ENCODE data around the gene NAB1. TPM values are rescaled to one million over a fixed set of nuclear protein-coding genes. Genes with fewer than 3 reads are reported as not detected.
"Not testable (repeated sequence)": the region's sequence is repeated elsewhere in the genome, so short reads cannot be mapped to it uniquely, and the experiment has no call there.

The NAB1 gene
- total RNA-seq: 76.7 TPM
- polyA plus RNA-seq (ENCODE audit: insufficient read depth in 1 of 8, insufficient read length in 8 of 8, low replicate concordance in 1 of 8): 10 to 100 TPM; 44.0 to 63.7 (median 55.8) TPM
- long read RNA-seq, donor 1, partial matches to known transcripts: 0 of 3 reads
- long read RNA-seq, donor 1, other reads (novel, unspliced or antisense): 0 of 3 reads
- long read RNA-seq, donor 2, partial matches to known transcripts: 0 of 1 reads
- long read RNA-seq, donor 2, other reads (novel, unspliced or antisense): 0 of 1 reads
- long read RNA-seq, donor 3, partial matches to known transcripts: 0 of 2 reads
- long read RNA-seq, donor 3, other reads (novel, unspliced or antisense): 0 of 2 reads
- long read RNA-seq, donor 4, partial matches to known transcripts: 0 of 2 reads
- long read RNA-seq, donor 4, other reads (novel, unspliced or antisense): 0 of 2 reads
- long read RNA-seq, donor 5, full-length matches to known transcripts: 8 of 13 reads
- long read RNA-seq, donor 5, partial matches to known transcripts: 5 of 13 reads
- long read RNA-seq, donor 5, other reads (novel, unspliced or antisense): 0 of 13 reads
- long read RNA-seq, donor 6, partial matches to known transcripts: 0 of 1 reads
- long read RNA-seq, donor 6, other reads (novel, unspliced or antisense): 0 of 1 reads
- long read RNA-seq, donor 7, partial matches to known transcripts: 0 of 1 reads
- long read RNA-seq, donor 7, other reads (novel, unspliced or antisense): 0 of 1 reads
- long read RNA-seq, donor 8, partial matches to known transcripts: 0 of 3 reads
- long read RNA-seq, donor 8, other reads (novel, unspliced or antisense): 0 of 3 reads
- long read RNA-seq, donor 9, partial matches to known transcripts: 7 of 11 reads
- long read RNA-seq, donor 9, other reads (novel, unspliced or antisense): 0 of 11 reads
- long read RNA-seq, donor 10, transcript NAB1-202 (8 exons, 2,360 nt): major isoform, 5 of 12 reads
- long read RNA-seq, donor 10, partial matches to known transcripts: 5 of 12 reads
- long read RNA-seq, donor 10, other reads (novel, unspliced or antisense): 0 of 12 reads
- long read RNA-seq, donor 11, partial matches to known transcripts: 5 of 7 reads
- long read RNA-seq, donor 11, other reads (novel, unspliced or antisense): 0 of 7 reads

DNA sequence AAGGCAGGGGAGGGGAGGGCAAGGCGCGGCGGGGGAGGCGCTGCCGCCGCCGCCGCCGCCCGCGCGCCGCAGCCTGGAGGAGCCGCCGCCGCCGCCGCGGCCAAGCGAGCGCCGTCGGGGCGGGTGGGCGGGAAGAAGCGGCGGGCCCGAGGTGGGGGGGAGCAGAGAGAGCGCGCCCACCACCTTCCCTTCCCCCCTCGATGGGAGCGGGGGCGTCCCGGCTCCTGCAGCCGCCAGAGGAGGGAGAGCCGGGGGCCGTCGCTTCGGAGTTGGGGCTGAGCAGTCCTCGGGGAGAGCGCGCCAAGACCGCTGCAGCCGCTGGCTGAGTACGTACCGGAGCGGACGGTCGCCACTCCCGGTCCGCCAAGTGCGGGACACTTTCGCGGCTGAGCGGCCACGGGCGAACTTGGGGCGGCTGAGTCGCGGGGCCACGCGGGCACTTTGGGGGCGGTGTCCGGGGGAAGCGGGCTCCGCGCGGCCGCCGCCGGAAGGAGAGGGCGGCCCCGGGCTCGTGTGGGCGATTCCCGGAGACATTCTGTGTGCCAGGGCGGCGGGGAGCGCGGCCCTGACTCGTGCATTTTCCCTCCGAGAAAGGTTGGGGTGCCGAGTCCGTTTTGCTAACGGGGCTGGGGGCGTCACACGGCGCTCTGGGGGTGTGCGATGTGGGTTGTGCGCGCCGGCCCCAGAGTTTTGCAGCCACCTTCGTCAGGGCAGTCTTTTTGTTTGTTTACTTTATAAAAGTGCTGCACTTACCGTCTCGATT lies at the start of gene NAB1:
NAB1 (plus strand) TSS at position 49 of the 763 bp plus-strand sequence. CDS start 10,094 bp downstream, outside the sequence.
- H3K36me3 ChIP-seq (ENCODE audit: control insufficient read depth, insufficient read depth, low read length): peaks cover 2% of the 10 kb centered on the region
- peaks cover 14% of the 10 kb centered on the region for H3K4me1 ChIP-seq (ENCODE audit: control insufficient read depth, insufficient read depth, low read length)
- WGBS (ENCODE audit: insufficient coverage): under 1% methylated on average over 63 of the region's 95 CpGs
- peak; percentile 81 for DNase-seq
- H3K27ac ChIP-seq (ENCODE audit: low read length): peak within 1 kb of the TSS; percentile 94
- peak within 1 kb of the TSS; percentile 88 for H3K4me3 ChIP-seq (ENCODE audit: low read length)
- H3K9me3 ChIP-seq (replicated peaks; ENCODE audit: control insufficient read depth, low read depth, low read length): no peaks in the 10 kb centered on the region
- no peaks in the 10 kb centered on the region for H3K27me3 ChIP-seq (ENCODE audit: control insufficient read depth, insufficient read depth, low read length)

GRCh38 chr2:190599546-190600220 lies 49.2 kb upstream of the NAB1 start:
- WGBS (ENCODE audit: insufficient coverage): 70% methylated on average over 7 of the region's 8 CpGs
- peaks cover 3% of the 10 kb centered on the region for H3K4me1 ChIP-seq (ENCODE audit: control insufficient read depth, insufficient read depth, low read length)
- H3K27ac ChIP-seq (ENCODE audit: low read length): no peak overlapping the region
- no peak for DNase-seq
- H3K4me3 ChIP-seq (ENCODE audit: low read length): no peak overlapping the region
- H3K9me3 ChIP-seq (replicated peaks; ENCODE audit: control insufficient read depth, low read depth, low read length): no peaks in the 10 kb centered on the region
- no peaks in the 10 kb centered on the region for H3K36me3 ChIP-seq (ENCODE audit: control insufficient read depth, insufficient read depth, low read length)
- no peaks in the 10 kb centered on the region for H3K27me3 ChIP-seq (ENCODE audit: control insufficient read depth, insufficient read depth, low read length)

DNA sequence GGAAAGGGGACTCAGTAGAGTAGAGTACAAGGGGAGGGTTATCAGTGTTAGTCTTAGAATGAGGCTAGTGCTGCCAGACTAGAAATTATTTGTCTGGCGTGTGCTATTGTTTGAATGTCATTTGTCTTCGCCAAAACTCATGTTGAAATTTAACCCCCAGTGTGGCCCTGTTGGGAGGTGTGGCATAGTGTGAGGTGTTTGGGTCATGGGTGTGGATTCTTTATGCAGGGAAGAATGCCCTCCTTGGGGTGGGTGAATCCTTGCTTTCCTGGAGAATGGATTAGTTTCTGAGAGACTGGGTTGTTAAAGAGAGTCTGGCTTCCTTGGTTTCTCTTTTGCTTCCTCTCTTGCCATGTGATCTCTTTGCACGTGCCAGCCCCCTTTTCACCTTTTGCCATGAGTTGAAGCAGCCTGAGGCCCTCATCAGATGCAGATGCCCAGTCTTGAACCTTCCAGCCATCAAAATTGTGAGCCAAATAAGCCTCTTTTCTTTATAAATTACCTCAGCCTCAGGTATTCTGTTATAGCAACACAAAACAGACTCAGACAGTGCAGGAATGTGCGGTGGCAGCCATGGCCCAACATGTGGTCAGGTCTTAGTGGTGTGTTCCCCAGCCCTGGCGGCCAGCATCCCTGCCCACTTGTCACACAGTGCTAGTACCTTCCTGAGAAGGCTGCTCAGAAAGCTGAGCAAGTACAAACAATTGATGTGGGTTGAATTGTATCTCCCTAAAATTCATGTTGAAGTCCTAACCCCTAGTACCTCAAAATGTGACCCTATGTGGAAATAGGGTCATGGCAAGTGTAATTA lies 48.4 kb upstream of the NAB1 start:
- Histone ChIP-seq H3K27me3 (ENCODE audit: control insufficient read depth, insufficient read depth, low read length) (no peaks in the 10 kb centered on the region), H3K4me3 (ENCODE audit: low read length) (no peak overlapping the region), H3K27ac (ENCODE audit: low read length) (no peak overlapping the region), H3K9me3 (replicated peaks; ENCODE audit: control insufficient read depth, low read depth, low read length) (no peaks in the 10 kb centered on the region), H3K36me3 (ENCODE audit: control insufficient read depth, insufficient read depth, low read length) (no peaks in the 10 kb centered on the region), H3K4me1 (ENCODE audit: control insufficient read depth, insufficient read depth, low read length) (peaks cover 3% of the 10 kb centered on the region)
- 66% methylated on average over 4 of the region's 5 CpGs for WGBS (ENCODE audit: insufficient coverage)
- no peak for DNase-seq

DNA sequence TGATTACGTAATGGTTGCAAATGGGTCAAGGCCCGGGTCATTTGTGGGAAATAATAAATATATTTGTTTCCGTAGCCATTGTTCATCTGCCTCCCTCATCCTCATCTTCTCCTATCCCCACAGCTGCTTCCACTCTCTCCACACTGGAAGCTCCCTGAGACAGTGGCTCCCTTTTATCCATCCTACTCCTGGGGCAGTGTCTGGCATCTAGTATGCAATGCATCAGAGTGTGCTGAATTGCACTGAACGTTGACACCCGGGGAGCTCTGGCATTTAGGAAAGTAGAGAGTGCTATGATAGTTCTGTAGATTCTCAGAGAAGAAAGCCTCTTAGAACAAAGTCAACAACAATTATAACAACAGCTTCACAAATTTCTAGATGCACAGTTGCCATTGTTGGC lies 45.5 kb upstream of the NAB1 start:
- H3K4me3 ChIP-seq (ENCODE audit: low read length): no peak overlapping the region
- H3K4me1 ChIP-seq (ENCODE audit: control insufficient read depth, insufficient read depth, low read length): no peaks in the 10 kb centered on the region
- no CpG with 5 or more reads among the region's 5 CpGs for WGBS (ENCODE audit: insufficient coverage)
- H3K9me3 ChIP-seq (replicated peaks; ENCODE audit: control insufficient read depth, low read depth, low read length): no peaks in the 10 kb centered on the region
- DNase-seq: no peak
- H3K27me3 ChIP-seq (ENCODE audit: control insufficient read depth, insufficient read depth, low read length): no peaks in the 10 kb centered on the region
- no peak overlapping the region for H3K27ac ChIP-seq (ENCODE audit: low read length)
- no peaks in the 10 kb centered on the region for H3K36me3 ChIP-seq (ENCODE audit: control insufficient read depth, insufficient read depth, low read length)

DNA sequence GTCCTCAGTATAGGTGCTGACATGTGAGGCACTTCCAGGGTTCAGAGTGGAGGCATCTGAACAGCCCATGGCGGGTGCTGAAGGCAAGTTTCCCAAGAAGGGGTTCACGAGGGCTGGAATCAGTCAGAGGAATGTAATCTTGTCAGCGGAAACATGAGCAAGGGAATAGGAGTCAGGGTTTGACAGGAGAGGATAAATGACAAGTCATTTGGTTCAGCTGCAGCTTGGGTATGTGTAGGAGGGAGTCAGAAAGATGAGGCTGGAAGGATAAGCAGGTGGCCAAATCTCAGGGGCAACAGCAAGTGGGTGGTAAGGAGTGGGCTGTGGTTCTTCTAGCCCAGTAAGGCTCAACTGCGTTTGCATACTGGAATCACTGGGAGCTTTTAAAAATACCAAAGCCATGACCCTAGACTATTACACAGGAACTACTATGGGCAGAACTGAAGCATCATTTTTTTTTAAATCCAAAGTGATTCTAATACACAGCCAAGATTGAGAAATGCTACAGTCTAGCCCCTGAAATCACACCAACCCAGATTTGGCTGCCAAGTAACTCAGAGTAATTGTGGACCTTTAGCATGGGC lies 41.8 kb upstream of the NAB1 start:
- Histone ChIP-seq H3K27me3 (ENCODE audit: control insufficient read depth, insufficient read depth, low read length) (no peaks in the 10 kb centered on the region), H3K4me3 (ENCODE audit: low read length) (no peak overlapping the region), H3K9me3 (replicated peaks; ENCODE audit: control insufficient read depth, low read depth, low read length) (no peaks in the 10 kb centered on the region), H3K4me1 (ENCODE audit: control insufficient read depth, insufficient read depth, low read length) (no peaks in the 10 kb centered on the region), H3K27ac (ENCODE audit: low read length) (no peak overlapping the region), H3K36me3 (ENCODE audit: control insufficient read depth, insufficient read depth, low read length) (no peaks in the 10 kb centered on the region)
- DNase-seq: peak; percentile 24
- 49% methylated on average over 3 of the region's 4 CpGs for WGBS (ENCODE audit: insufficient coverage)

DNA sequence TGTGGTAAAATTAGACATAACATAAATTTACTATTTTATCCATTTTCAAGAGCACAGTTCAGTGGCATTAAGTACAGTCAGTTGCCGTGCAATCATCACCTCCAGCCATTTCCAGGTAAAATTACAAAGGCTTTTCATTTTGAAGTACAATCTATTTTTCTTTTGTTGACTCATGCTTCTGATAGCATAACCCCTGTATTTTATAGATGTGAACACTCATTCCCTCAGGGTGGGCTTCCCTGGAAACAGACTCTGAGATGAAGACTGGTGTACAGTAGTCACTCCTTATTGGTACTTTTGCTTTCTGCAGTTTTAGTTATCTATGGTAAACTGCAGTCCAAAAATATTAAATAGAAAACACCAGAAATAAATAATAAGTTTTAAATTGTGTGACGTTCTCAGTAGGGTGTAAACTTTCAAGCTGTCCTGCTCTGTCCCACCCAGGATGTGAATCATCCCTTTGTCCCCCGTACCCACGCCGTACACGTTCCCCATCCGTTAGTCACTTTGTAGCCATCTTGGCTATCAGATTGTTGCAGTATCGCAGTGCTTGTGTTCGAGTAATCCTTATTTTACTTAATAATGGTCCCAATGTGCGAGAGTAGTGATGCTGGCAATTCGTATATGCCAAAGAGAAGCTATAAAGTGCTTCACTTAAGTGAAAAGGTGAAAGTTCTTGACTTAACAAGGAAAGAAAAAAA lies 41.1 kb upstream of the NAB1 start:
- DNase-seq: no peak

DNA sequence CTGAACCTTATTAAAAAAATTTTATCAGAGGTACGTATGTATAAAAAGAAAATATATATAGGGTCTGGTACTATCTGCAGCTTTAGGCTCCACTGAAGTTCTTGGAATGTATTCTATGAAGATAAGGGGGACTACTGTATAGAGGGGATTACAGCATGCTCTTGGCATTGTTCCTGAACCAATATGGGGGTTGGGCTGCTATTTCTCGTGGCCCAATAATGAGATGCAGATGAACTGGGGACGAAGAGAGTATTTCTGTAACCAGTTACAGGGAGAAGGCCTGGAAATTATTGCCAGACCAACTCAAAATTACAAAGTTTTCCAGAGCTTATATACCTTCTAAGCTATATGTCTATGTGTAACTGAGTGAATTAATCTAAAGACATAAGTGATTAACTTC lies 40.0 kb upstream of the NAB1 start:
- not testable (repeated sequence) for H3K36me3 ChIP-seq (ENCODE audit: control insufficient read depth, insufficient read depth, low read length); DNase-seq; H3K27ac ChIP-seq (ENCODE audit: low read length); H3K4me3 ChIP-seq (ENCODE audit: low read length); H3K9me3 ChIP-seq (replicated peaks; ENCODE audit: control insufficient read depth, low read depth, low read length); H3K27me3 ChIP-seq (ENCODE audit: control insufficient read depth, insufficient read depth, low read length); H3K4me1 ChIP-seq (ENCODE audit: control insufficient read depth, insufficient read depth, low read length)
- WGBS (ENCODE audit: insufficient coverage): no CpG with 5 or more reads among the region's 3 CpGs

More for the DNA sequence above, 41.1 kb upstream of the NAB1 start:
- no peaks in the 10 kb centered on the region for H3K4me1 ChIP-seq (ENCODE audit: control insufficient read depth, insufficient read depth, low read length)
- no peaks in the 10 kb centered on the region for H3K36me3 ChIP-seq (ENCODE audit: control insufficient read depth, insufficient read depth, low read length)
- 83% methylated on average over 1 of the region's 11 CpGs for whole genome bisulfite sequencing (ENCODE audit: insufficient coverage)
- H3K27me3 ChIP-seq (ENCODE audit: control insufficient read depth, insufficient read depth, low read length): no peaks in the 10 kb centered on the region
- H3K4me3 ChIP-seq (ENCODE audit: low read length): no peak overlapping the region
- no peaks in the 10 kb centered on the region for H3K9me3 ChIP-seq (replicated peaks; ENCODE audit: control insufficient read depth, low read depth, low read length)
- H3K27ac ChIP-seq (ENCODE audit: low read length): no peak overlapping the region

GRCh38 chr2:190609397-190609796 lies 39.5 kb upstream of the NAB1 start:
- H3K27me3 ChIP-seq (ENCODE audit: control insufficient read depth, insufficient read depth, low read length); H3K9me3 ChIP-seq (replicated peaks; ENCODE audit: control insufficient read depth, low read depth, low read length); H3K36me3 ChIP-seq (ENCODE audit: control insufficient read depth, insufficient read depth, low read length); H3K27ac ChIP-seq (ENCODE audit: low read length); DNase-seq; H3K4me3 ChIP-seq (ENCODE audit: low read length); H3K4me1 ChIP-seq (ENCODE audit: control insufficient read depth, insufficient read depth, low read length): not testable (repeated sequence)
- WGBS (ENCODE audit: insufficient coverage): no CpG with 5 or more reads among the region's 1 CpG

Data from muscle of leg (tissue), 16 donors.